ENCODE data around the gene SLC25A23.

DNA sequence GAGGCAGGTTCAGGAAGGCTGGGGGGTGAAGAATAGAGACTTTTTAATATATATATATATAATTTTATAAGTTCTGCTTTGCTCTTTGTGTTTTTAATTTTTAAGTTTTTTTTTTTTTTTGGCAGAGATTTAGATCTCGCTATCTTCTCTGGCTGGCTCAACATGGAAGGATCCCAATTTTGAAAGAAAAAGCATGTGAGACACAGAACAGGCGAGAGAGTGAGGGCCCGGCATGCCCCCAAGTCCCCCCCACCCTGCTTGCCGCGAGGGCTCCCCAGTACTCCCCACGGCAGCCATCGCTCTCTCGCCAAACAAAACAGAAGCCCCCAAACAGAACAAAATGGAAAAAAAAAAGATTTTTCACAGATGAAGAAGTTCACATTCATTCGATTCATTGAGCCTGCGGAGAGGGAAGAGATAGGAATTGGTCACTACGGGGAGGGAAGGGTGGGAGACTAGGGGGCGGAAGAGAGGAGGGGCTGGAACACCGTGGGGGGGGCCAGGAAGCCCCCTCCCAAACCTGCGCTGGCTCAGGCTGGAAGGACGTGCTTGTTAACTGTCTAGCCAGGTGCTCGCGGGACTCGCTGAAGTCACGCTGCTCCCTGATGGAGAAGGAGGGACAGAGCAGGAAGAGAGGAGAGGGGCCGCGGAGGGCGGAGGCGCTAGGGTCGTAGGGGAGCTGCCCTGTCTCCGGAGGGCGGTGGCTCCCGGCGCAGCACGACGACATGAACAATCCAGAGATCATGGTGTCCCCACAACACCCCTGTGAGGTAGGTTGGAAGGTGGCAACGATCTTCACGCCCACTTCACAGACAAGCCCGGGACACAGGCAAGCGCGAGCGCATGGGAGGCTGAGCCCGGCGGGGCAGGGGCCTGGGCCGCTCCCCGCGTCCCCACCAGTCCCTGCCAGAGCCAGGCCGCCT, 45.6 kb downstream of the SLC25A23 start:
- TF ChIP-seq POLR2AphosphoS5 (IDR thresholded peaks at IDR 0.05; ENCODE audit: low read depth, low read length) (no peak; the same call in 1 of the 2 replicates), SAP30 (IDR thresholded peaks at IDR 0.05; ENCODE audit: insufficient read depth, insufficient replicate concordance, low read length) (no peak), CBX5 (IDR thresholded peaks at IDR 0.05; ENCODE audit: low read depth, low read length) (no peak), SIX5 (IDR thresholded peaks at IDR 0.05; ENCODE audit: low read depth, low read length) (no peak), YY1 (IDR thresholded peaks at IDR 0.05; ENCODE audit: low read depth, low read length) (no peak), EZH2 (IDR thresholded peaks at IDR 0.05; ENCODE audit: low read depth, low read length, severe bottlenecking) (no peak), ASH2L (IDR thresholded peaks at IDR 0.05; ENCODE audit: low read length) (no peak), JUND (IDR thresholded peaks at IDR 0.05; ENCODE audit: low read length) (no peak), POLR2A (IDR thresholded peaks at IDR 0.05; ENCODE audit: control extremely low read depth in 1 of 2, low read depth in 2 of 2, low read length in 2 of 2) (no peak), RAD21 (IDR thresholded peaks at IDR 0.05 in 1 of 2, conservative IDR thresholded peaks at IDR 0.05 in 1 of 2; ENCODE audit: low read depth in 2 of 2, low read length in 2 of 2) (peak; percentile 28 to 34; a peak in 2 of 4 replicates), EP300 (IDR thresholded peaks at IDR 0.05; ENCODE audit: borderline replicate concordance in 1 of 2, low read depth in 2 of 2, low read length in 2 of 2) (no peak), TBP (IDR thresholded peaks at IDR 0.05; ENCODE audit: low read depth, low read length) (no peak)
- TF ChIP-seq, protein P1, sequence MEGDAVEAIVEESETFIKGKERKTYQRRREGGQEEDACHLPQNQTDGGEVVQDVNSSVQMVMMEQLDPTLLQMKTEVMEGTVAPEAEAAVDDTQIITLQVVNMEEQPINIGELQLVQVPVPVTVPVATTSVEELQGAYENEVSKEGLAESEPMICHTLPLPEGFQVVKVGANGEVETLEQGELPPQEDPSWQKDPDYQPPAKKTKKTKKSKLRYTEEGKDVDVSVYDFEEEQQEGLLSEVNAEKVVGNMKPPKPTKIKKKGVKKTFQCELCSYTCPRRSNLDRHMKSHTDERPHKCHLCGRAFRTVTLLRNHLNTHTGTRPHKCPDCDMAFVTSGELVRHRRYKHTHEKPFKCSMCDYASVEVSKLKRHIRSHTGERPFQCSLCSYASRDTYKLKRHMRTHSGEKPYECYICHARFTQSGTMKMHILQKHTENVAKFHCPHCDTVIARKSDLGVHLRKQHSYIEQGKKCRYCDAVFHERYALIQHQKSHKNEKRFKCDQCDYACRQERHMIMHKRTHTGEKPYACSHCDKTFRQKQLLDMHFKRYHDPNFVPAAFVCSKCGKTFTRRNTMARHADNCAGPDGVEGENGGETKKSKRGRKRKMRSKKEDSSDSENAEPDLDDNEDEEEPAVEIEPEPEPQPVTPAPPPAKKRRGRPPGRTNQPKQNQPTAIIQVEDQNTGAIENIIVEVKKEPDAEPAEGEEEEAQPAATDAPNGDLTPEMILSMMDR (IDR thresholded peaks at IDR 0.05; ENCODE audit: control extremely low read depth in 1 of 3, insufficient read depth in 1 of 3, low read depth in 1 of 3, low read length in 3 of 3) = peak in 2 of 3 experiments; percentile 9 to 25; a peak in 2 of 4 replicates
